Colonic mucosa (tissue), 4 donors: ENCODE data around the gene NOC2L. TPM values are rescaled to one million over a fixed set of nuclear protein-coding genes. Genes with fewer than 3 reads are reported as not detected.

ENCODE experiments used
- DNase-seq: peaks from one replicate; pipeline ENCODE4 v3.0.0-alpha.2; 2020
- H3K27ac ChIP-seq: fragments of 200-600 bp; one replicate; pipeline ENCODE4 v1.8.0; 2021
- H3K27me3 ChIP-seq: fragments of 200-600 bp; one replicate; pipeline ENCODE4 v1.8.0; 2021
- H3K36me3 ChIP-seq: fragments of 200-600 bp; one replicate; pipeline ENCODE4 v1.8.0; 2021
- H3K4me1 ChIP-seq: fragments of 200-600 bp; one replicate; pipeline ENCODE4 v1.8.0; 2021; ENCODE audit warnings: mild to moderate bottlenecking
- H3K4me3 ChIP-seq: fragments of 200-600 bp; one replicate; pipeline ENCODE4 v1.8.0; 2021
- H3K9ac ChIP-seq, 2 donors: one replicate each; pipeline ENCODE4 v1.7.0; 2013; ENCODE audit warnings: control low read depth in 2 of 2, low read depth in 2 of 2, low read length in 2 of 2
- H3K9me3 ChIP-seq: fragments of 200-600 bp; one replicate; pipeline ENCODE4 v1.8.0; 2021
- CTCF ChIP-seq: fragments of 200-600 bp; IDR thresholded peaks from one replicate; pipeline ENCODE4 v1.8.0; 2022; ENCODE audit warnings: antibody characterized with exemption, mild to moderate bottlenecking
- intact Hi-C: fragments of 100-400 bp; cut with DNase I; formaldehyde crosslinking; loops from one replicate; pipeline ENCODE4 v1.14.1; 2022
- total RNA-seq, 2 donors: library from RNA; stranded (reverse); fragmentation: NEBNext Ultra II Directional in 1 of 2; extraction: Animal tissue kit (Norgen Biotek cat#: 25700) in 1 of 2; gene quantifications; one replicate each; pipeline ENCODE4 v1.2.1, GENCODE V29; 2021
- donor health status: healthy.
- donor health status: DM: no; HTN: no; CAD: no.
- donor health status: DM: no; HTN: no; CAD: no.

The NOC2L gene
- total RNA-seq, 2 donors from 2014 or later: 46.9 to 127 TPM

DNA sequence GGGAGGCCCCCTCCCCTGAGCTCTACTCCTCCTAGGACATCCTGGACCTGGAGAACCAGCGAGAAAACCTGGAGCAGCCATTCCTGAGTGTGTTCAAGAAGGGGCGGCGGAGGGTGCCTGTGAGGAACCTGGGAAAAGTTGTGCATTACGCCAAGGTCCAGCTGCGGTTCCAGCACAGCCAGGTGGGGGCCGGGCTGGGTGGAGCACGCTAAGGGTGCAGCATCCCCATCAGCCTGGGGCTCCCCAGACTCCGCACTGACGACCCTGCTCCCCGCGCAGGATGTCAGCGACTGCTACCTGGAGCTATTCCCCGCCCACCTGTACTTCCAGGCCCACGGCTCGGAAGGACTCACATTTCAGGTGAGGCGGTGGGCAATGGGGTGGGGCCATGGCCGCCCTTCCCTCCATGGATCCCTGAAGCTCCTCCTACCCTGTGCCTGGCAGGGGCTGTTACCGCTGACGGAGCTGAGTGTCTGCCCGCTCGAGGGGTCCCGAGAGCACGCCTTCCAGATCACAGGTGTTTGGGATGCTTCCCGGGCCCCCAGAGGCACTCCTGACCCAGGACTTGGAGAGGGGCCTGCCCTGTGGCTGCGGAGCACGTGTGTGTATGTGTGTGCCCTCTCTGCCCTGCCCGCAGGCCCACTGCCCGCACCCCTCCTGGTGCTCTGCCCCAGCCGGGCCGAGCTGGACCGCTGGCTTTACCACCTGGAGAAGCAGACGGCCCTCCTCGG lies 11.4 kb upstream of the NOC2L start:
- DNase-seq: no peak
- Histone ChIP-seq H3K9me3 (no peaks in the 10 kb centered on the region), H3K27me3 (peaks cover 36% of the 10 kb centered on the region), H3K27ac (no peak overlapping the region), H3K4me1 (peaks cover 12% of the 10 kb centered on the region), H3K36me3 (no peaks in the 10 kb centered on the region), H3K4me3 (no peak overlapping the region), H3K9ac (no peak overlapping the region)
- no peak for TF ChIP-seq CTCF
- intact Hi-C loops: no loop called here

GRCh38 chr1:969260-969855 lies 10.3 kb upstream of the NOC2L start:
- DNase-seq: no peak
- no peak for TF ChIP-seq CTCF
- intact Hi-C loops: no loop called here

GRCh38 chr1:967466-968343 lies 8.6 kb upstream of the NOC2L start:
- no peak for TF ChIP-seq CTCF
- H3K27me3 ChIP-seq: peaks cover 31% of the 10 kb centered on the region
- H3K4me1 ChIP-seq: peaks cover 12% of the 10 kb centered on the region
- H3K9ac ChIP-seq: no peak overlapping the region
- H3K27ac ChIP-seq: no peak overlapping the region
- H3K4me3 ChIP-seq: peak overlapping the region; percentile 47
- DNase-seq: no peak
- no peaks in the 10 kb centered on the region for H3K9me3 ChIP-seq
- H3K36me3 ChIP-seq: no peaks in the 10 kb centered on the region
- intact Hi-C loops: no loop called here

More at GRCh38 chr1:969260-969855, 10.3 kb upstream of the NOC2L start:
- no peaks in the 10 kb centered on the region for H3K9me3 ChIP-seq
- H3K4me3 ChIP-seq: no peak overlapping the region
- no peaks in the 10 kb centered on the region for H3K36me3 ChIP-seq
- H3K27me3 ChIP-seq: peaks cover 36% of the 10 kb centered on the region
- no peak overlapping the region for H3K27ac ChIP-seq
- H3K9ac ChIP-seq: no peak overlapping the region
- H3K4me1 ChIP-seq: peaks cover 12% of the 10 kb centered on the region

GRCh38 chr1:966704-967300 lies 7.7 kb upstream of the NOC2L start:
- peak; percentile 86 for DNase-seq
- no peaks in the 10 kb centered on the region for H3K9me3 ChIP-seq
- peak overlapping the region; percentile 47 for H3K4me3 ChIP-seq
- H3K4me1 ChIP-seq: peaks cover 12% of the 10 kb centered on the region
- H3K9ac ChIP-seq: peak overlapping the region; percentile 51 to 65
- H3K27ac ChIP-seq: peak overlapping the region; percentile 55
- H3K36me3 ChIP-seq: no peaks in the 10 kb centered on the region
- H3K27me3 ChIP-seq: peaks cover 30% of the 10 kb centered on the region
- intact Hi-C loops: no loop called here
- TF ChIP-seq CTCF: no peak

- Histone ChIP-seq H3K27ac (peak within 1 kb of the TSS; percentile 55), H3K9ac (peak within 1 kb of the TSS; percentile 51 to 65), H3K36me3 (no peaks in the 10 kb centered on the region), H3K4me3 (peak within 1 kb of the TSS; percentile 47), H3K4me1 (peaks cover 12% of the 10 kb centered on the region), H3K9me3 (no peaks in the 10 kb centered on the region), H3K27me3 (peaks cover 24% of the 10 kb centered on the region)
- TF ChIP-seq CTCF: no peak
- DNase-seq: peak; percentile 62
- intact Hi-C loops: no loop called here
Measured at GRCh38 chr1:966135-966703, 7.2 kb upstream of the NOC2L start, which contains the start of gene PLEKHN1. PLEKHN1 (plus strand) TSS chr1:966482; CDS start chr1:966532, 50 bp downstream.
